H1 (cell line): Measurements from ENCODE around the gene HOXA13. TPM values are rescaled to one million over a fixed set of nuclear protein-coding genes. Genes with fewer than 3 reads are reported as not detected.

Experiments used
- CTCF ChIA-PET: fragments of 300-600 bp; sonication (Branson Sonifier 250); formaldehyde crosslinking; loops from one replicate; lab custom pipeline; 2021; ENCODE audit not compliant: partially characterized antibody; lab: Charles Lee
- POLR2A ChIA-PET: fragments of 300-600 bp; sonication (Branson Sonifier 250); formaldehyde crosslinking; loops from one replicate; lab custom pipeline; 2021; ENCODE audit warnings: inconsistent platforms; ENCODE audit not compliant: partially characterized antibody; lab: Charles Lee
- DNase-seq, 2 experiments: peaks; one replicate each; pipeline versions ENCODE4 v3.0.0 to v3.0.0-alpha.2; 2010 to 2022; ENCODE audit warnings: low spot score in 2 of 2, low read depth in 1 of 2, mixed read lengths in 1 of 2
- FAIRE-seq: peaks from 2 replicates; lab custom pipeline; 2011; peaks lifted over from hg19 to GRCh38; lab: Jason Lieb, UNC
- H2AFZ ChIP-seq: 2 replicates; pipeline ENCODE4 v1.8.1; 2012; ENCODE audit warnings: low read length, inconsistent platforms
- H2AK5ac ChIP-seq: 2 replicates; pipeline ENCODE4 v1.6.1; 2013; ENCODE audit warnings: low read depth, low read length
- H2BK120ac ChIP-seq: replicated peaks from 2 replicates; pipeline ENCODE3; 2013; ENCODE audit warnings: low read depth, low read length, inconsistent platforms
- H2BK12ac ChIP-seq: 2 replicates; pipeline ENCODE4 v1.6.1; 2013; ENCODE audit warnings: low read depth, low read length
- H2BK15ac ChIP-seq: 2 replicates; pipeline ENCODE4 v1.6.1; 2013; ENCODE audit warnings: low read length
- H2BK20ac ChIP-seq: 2 replicates; pipeline ENCODE4 v1.6.1; 2013; ENCODE audit warnings: low read length
- H2BK5ac ChIP-seq: 2 replicates; pipeline ENCODE4 v1.6.1; 2013; ENCODE audit warnings: low read depth, low read length
- H3K14ac ChIP-seq: 2 replicates; pipeline ENCODE4 v1.6.1; 2013; ENCODE audit warnings: inconsistent platforms; ENCODE audit not compliant: insufficient read length
- H3K18ac ChIP-seq: 2 replicates; pipeline ENCODE4 v1.6.1; 2013; ENCODE audit warnings: low read length; ENCODE audit errors: extremely low read depth
- H3K23ac ChIP-seq: 2 replicates; pipeline ENCODE4 v1.6.1; 2013; ENCODE audit warnings: inconsistent platforms; ENCODE audit not compliant: insufficient read length
- H3K23me2 ChIP-seq: 2 replicates; pipeline ENCODE4 v1.6.1; 2013; ENCODE audit warnings: low read depth, low read length
- H3K27ac ChIP-seq: 2 replicates; pipeline ENCODE4 v1.6.1; 2011; ENCODE audit warnings: low read depth, low read length, inconsistent platforms
- H3K27me3 ChIP-seq, 4 experiments: replicated peaks in 1 of 4; 1 replicate in 1 of 4; 2 replicates in 3 of 4; pipeline versions ENCODE4 v1.6.1 to v1.8.1; 2011 to 2013; ENCODE audit warnings: low read length in 3 of 4, mild to moderate bottlenecking in 3 of 4, inconsistent platforms in 2 of 4, mixed read lengths in 2 of 4, moderate library complexity in 1 of 4; ENCODE audit not compliant: control insufficient read depth in 3 of 4, insufficient read depth in 3 of 4; ENCODE audit errors: extremely low read depth in 1 of 4
- H3K36me3 ChIP-seq, 4 experiments: 2 replicates each; pipeline versions ENCODE4 v1.6.1 to v1.8.1; 2011 to 2013; ENCODE audit warnings: mild to moderate bottlenecking in 4 of 4, low read length in 3 of 4, moderate library complexity in 2 of 4, control low read depth in 1 of 4, inconsistent platforms in 1 of 4; ENCODE audit not compliant: insufficient read depth in 4 of 4, control insufficient read depth in 2 of 4
- H3K4ac ChIP-seq: replicated peaks from 2 replicates; pipeline ENCODE3; 2013; ENCODE audit warnings: low read length, low read depth, mixed read lengths, inconsistent platforms; ENCODE audit not compliant: insufficient read length
- H3K4me1 ChIP-seq, 4 experiments: replicated peaks in 1 of 4; 1 replicate in 1 of 4; 2 replicates in 3 of 4; pipeline versions ENCODE4 v1.6.1 to v1.8.1; 2011 to 2013; ENCODE audit warnings: low read length in 3 of 4, inconsistent platforms in 2 of 4, mixed read lengths in 1 of 4; ENCODE audit not compliant: insufficient read depth in 4 of 4, control insufficient read depth in 3 of 4
- H3K4me2 ChIP-seq, 2 experiments: 2 replicates each; pipeline versions ENCODE4 v1.6.1 to v1.8.1; 2011 to 2013; ENCODE audit warnings: low read depth in 2 of 2, low read length in 2 of 2, control low read depth in 1 of 2, inconsistent platforms in 1 of 2, mild to moderate bottlenecking in 1 of 2; ENCODE audit not compliant: insufficient read depth in 1 of 2
- H3K4me3 ChIP-seq, 4 experiments: fragments of 200-600, 300-600 bp in 1 of 4; sonication (generic), shearing (Covaris generic), sonication (Bioruptor Twin) in 1 of 4; 2 replicates each; pipeline versions ENCODE4 v1.5.1 to v1.8.1; 2011 to 2016; ENCODE audit warnings: low read length in 4 of 4, low read depth in 3 of 4, control low read depth in 2 of 4, inconsistent platforms in 2 of 4, mild to moderate bottlenecking in 2 of 4, mixed read lengths in 1 of 4, moderate library complexity in 1 of 4; ENCODE audit not compliant: insufficient read depth in 2 of 4; ENCODE audit errors: extremely low read depth in 1 of 4
- H3K56ac ChIP-seq: replicated peaks from 2 replicates; pipeline ENCODE3; 2013; ENCODE audit warnings: low read depth, mild to moderate bottlenecking, mixed read lengths, low read length, inconsistent platforms; ENCODE audit not compliant: insufficient read length
- H3K79me1 ChIP-seq: 2 replicates; pipeline ENCODE4 v1.6.1; 2013; ENCODE audit warnings: low read depth, low read length, control low read depth
- H3K79me2 ChIP-seq, 2 experiments: 2 replicates each; pipeline versions ENCODE4 v1.6.1 to v1.8.1; 2012 to 2013; ENCODE audit warnings: low read length in 2 of 2, mild to moderate bottlenecking in 2 of 2, inconsistent platforms in 1 of 2; ENCODE audit not compliant: insufficient read depth in 2 of 2, control insufficient read depth in 1 of 2
- H3K9ac ChIP-seq, 4 experiments: replicated peaks in 1 of 4; 1 replicate in 1 of 4; 2 replicates in 3 of 4; pipeline versions ENCODE4 v1.6.1 to v1.8.1; 2011 to 2013; ENCODE audit warnings: low read depth in 3 of 4, low read length in 3 of 4, control low read depth in 2 of 4, mild to moderate bottlenecking in 2 of 4, moderate library complexity in 2 of 4, inconsistent platforms in 1 of 4; ENCODE audit errors: extremely low read depth in 1 of 4
- H3K9me3 ChIP-seq, 2 experiments: 2 replicates each; pipeline versions ENCODE4 v1.6.1 to v1.8.1; 2012 to 2013; ENCODE audit warnings: mild to moderate bottlenecking in 2 of 2, moderate library complexity in 2 of 2, control low read depth in 1 of 2, inconsistent platforms in 1 of 2, low read depth in 1 of 2, low read length in 1 of 2, mixed read lengths in 1 of 2; ENCODE audit not compliant: insufficient read depth in 2 of 2
- H4K20me1 ChIP-seq, 2 experiments: replicated peaks in 1 of 2; 2 replicates each; pipeline versions ENCODE3 to v1.8.1; 2011 to 2013; ENCODE audit warnings: inconsistent platforms in 2 of 2, low read length in 2 of 2, mild to moderate bottlenecking in 1 of 2; ENCODE audit not compliant: insufficient read depth in 2 of 2, control insufficient read depth in 1 of 2
- H4K5ac ChIP-seq: 2 replicates; pipeline ENCODE4 v1.6.1; 2013; ENCODE audit warnings: low read length, low read depth, mixed read lengths, inconsistent platforms; ENCODE audit not compliant: insufficient read length
- H4K8ac ChIP-seq: 2 replicates; pipeline ENCODE4 v1.8.0; 2013; ENCODE audit warnings: mild to moderate bottlenecking, moderate library complexity, low read length, inconsistent platforms; ENCODE audit not compliant: insufficient read depth; ENCODE audit errors: extremely low read depth
- H4K91ac ChIP-seq: replicated peaks from 2 replicates; pipeline ENCODE3; 2013; ENCODE audit warnings: low read length, mixed read lengths, inconsistent platforms; ENCODE audit not compliant: insufficient read length
- BACH1 ChIP-seq: IDR thresholded peaks from 2 replicates; pipeline ENCODE4 v1.6.1; 2012; ENCODE audit warnings: low read length, improper control_type of control experiment
- CEBPB ChIP-seq: IDR thresholded peaks from 2 replicates; pipeline ENCODE4 v1.6.1; 2012; ENCODE audit warnings: low read depth, low read length
- GABPA ChIP-seq: IDR thresholded peaks from 2 replicates; pipeline ENCODE4 v1.6.1; 2011; ENCODE audit warnings: mild to moderate bottlenecking, low read length, moderate library complexity, borderline replicate concordance; ENCODE audit not compliant: insufficient read depth
- KDM1A ChIP-seq: fragments of 200-600, 300-600 bp; sonication (generic); IDR thresholded peaks from 2 replicates; pipeline ENCODE4 v1.7.1; 2016; ENCODE audit warnings: mild to moderate bottlenecking, low read length, borderline replicate concordance
- KDM4A ChIP-seq: IDR thresholded peaks from one replicate; pipeline ENCODE4 v1.7.1; 2012; ENCODE audit warnings: low read depth, mild to moderate bottlenecking, moderate library complexity, low read length, inconsistent platforms; ENCODE audit not compliant: severe bottlenecking
- SUZ12 ChIP-seq: fragments of 200-600 bp; sonication (generic); IDR thresholded peaks from 2 replicates; pipeline ENCODE4 v1.6.1; 2012; ENCODE audit warnings: mild to moderate bottlenecking, inconsistent platforms, low read length, moderate library complexity, mixed read lengths
- WGBS, 2 experiments: shearing (Covaris generic) in 1 of 2; methylation state at CpG; one replicate each; pipeline versions ENCODE4 v1.1.6 to v1.1.7; 2013 to 2015; ENCODE audit warnings: low lambda C conversion rate in 2 of 2, mixed read lengths in 2 of 2, inconsistent platforms in 1 of 2, low coverage in 1 of 2, missing lambda C conversion rate in 1 of 2; ENCODE audit not compliant: insufficient replicate concordance in 2 of 2, insufficient coverage in 1 of 2, insufficient read length in 1 of 2; ENCODE audit errors: extremely low coverage in 1 of 2, missing lambda C conversion rate in 1 of 2; 5-methylcytosine and 5-hydroxymethylcytosine counted together
- polyA plus RNA-seq, 7 experiments: library from polyadenylated mRNA; depleted of rRNA in 3 of 7; stranded (reverse) in 5 of 7; unstranded in 2 of 7; fragments of >200 nt in 5 of 7; fragments of 200-250 nt in 2 of 7; gene quantifications; 1 replicate in 5 of 7; 2 replicates in 1 of 7; 4 replicates in 1 of 7; pipeline versions ENCODE4 v1.2.1 to v1.2.3, GENCODE V29; 2011 to 2013; ENCODE audit warnings: missing spikeins in 2 of 7, mixed read lengths in 2 of 7
- total RNA-seq: library from RNA; stranded (reverse); fragmentation: NEBNext Ultra II Directional; extraction: Animal tissue kit (Norgen Biotek cat#: 25700); gene quantifications from 2 replicates; pipeline ENCODE4 v1.2.1, GENCODE V29; 2021

Gene HOXA13
- total and polyA plus RNA-seq, 2 of the 8 experiments (the other 6 are each of a cell fraction or from before 2014, with no cell fraction given): not detected

GRCh38 chr7:27239387-27240014 is 39.6 kb upstream of the HOXA13 start:
- Histone ChIP-seq H3K56ac (no peak overlapping the region), H4K8ac (no peak overlapping the region), H3K4ac (no peak overlapping the region), H3K27me3 (peaks cover 99 to 100% (median 100%) of the 10 kb centered on the region in 4 experiments), H2BK120ac (no peak overlapping the region), H2BK15ac (no peak overlapping the region), H4K20me1 (peaks cover 20 to 48% of the 10 kb centered on the region in 2 experiments), H3K36me3 (no peaks in the 10 kb centered on the region; a peak in 1 of 8 replicates), H3K4me1 (peaks cover 7 to 40% (median 20%) of the 10 kb centered on the region in 4 experiments), H3K4me3 (peak overlapping the region in 1 of 4 experiments; percentile 36; a peak in 2 of 8 replicates), H2BK12ac (0 out of 2 replicates have a peak overlapping the region, but pooled peaks have one; percentile 75), H3K79me2 (no peaks in the 10 kb centered on the region), H2AK5ac (no peak overlapping the region), H3K4me2 (peak overlapping the region; percentile 55 to 56), H3K23ac (no peak overlapping the region), H3K27ac (no peak overlapping the region), H2BK5ac (no peak overlapping the region), H3K9me3 (no peaks in the 10 kb centered on the region), H4K5ac (no peak overlapping the region), H3K79me1 (no peaks in the 10 kb centered on the region), H3K18ac (peak overlapping the region; percentile 32), H4K91ac (no peak overlapping the region), H3K14ac (no peak overlapping the region), H2BK20ac (no peak overlapping the region), H3K23me2 (peaks cover 10% of the 10 kb centered on the region; the same call in 1 of the 2 replicates), H3K9ac (no peak overlapping the region), H2AFZ (no peak overlapping the region)
- FAIRE-seq (no peak), DNase-seq (peak in 1 of 2 experiments; percentile 62)
- POLR2A ChIA-PET: interaction anchor here (1.2 kb wide), 1 partner anchor 35 kb away, joined by 3 read pairs; no protein-coding TSS in a partner anchor
- 1% methylated on average over 25 of the region's 55 CpGs; no CpG with 5 or more reads in 1 of the 2 experiments for WGBS, 2 experiments
- CTCF ChIA-PET: interaction anchor here (0.7 to 7.9 kb wide), 11 partner anchors 10 to 60 kb away, joined by 3 to 57 read pairs (median 4); no protein-coding TSS in a partner anchor
- no peak for TF ChIP-seq GABPA
- TF ChIP-seq KDM1A: no peak
- peak; percentile 31; the same call in 1 of the 2 replicates for TF ChIP-seq SUZ12
- no peak for TF ChIP-seq BACH1
- TF ChIP-seq KDM4A: no peak
- TF ChIP-seq CEBPB: no peak
